ENCODE measurements around the gene GPX5.
"Not testable (repeated sequence)": the region's sequence is repeated elsewhere in the genome, so short reads cannot be mapped to it uniquely, and the experiment has no call there.

Gene GPX5

DNA sequence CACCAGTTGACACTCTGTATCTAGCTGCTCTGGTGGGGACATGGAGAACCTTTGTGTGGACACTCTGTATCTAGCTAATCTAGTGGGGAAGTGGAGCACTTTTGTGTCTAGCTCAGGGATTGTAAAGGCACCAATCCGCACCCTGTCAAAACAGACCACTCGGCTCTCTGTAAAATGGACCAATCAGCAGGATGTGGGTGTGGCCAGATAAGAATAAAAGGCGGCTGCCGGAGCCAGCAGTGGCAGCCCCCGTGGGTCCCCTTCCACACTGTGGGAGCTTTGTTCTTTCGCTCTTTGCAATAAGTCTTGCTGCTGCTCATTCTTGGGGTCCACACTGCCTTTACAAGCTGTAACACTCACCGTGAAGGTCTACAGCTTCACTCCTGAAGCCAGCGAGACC lies 13.3 kb upstream of the GPX5 start:
- not testable (repeated sequence) for DNase-seq (ENCODE audit: low read depth)

DNA sequence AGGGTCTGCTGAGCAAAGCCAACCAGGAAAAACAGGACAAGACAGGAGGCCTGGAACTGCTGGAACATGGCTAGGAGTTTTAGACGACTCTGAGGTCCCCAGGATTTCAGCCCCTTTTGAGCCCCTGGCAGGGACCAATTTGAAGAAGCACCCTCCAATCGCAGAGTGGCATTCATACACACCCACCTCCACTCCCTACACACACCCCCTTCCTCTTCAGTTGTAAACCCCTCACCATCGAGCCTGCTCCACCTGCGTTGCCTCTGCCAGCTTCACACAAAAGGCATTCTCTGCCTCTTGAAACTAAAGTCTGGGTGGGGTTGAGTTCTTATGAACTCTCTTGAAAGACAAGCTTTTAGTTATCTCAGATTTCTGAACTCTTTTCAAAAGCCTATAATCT lies 10.0 kb upstream of the GPX5 start, which contains the start of gene GPX6:
Gene GPX6 (minus strand): TSS at position 118 of the 400 bp plus-strand sequence. CDS start 50 bp downstream, at position 68.
- DNase-seq (ENCODE audit: low read depth), result no peak

DNA sequence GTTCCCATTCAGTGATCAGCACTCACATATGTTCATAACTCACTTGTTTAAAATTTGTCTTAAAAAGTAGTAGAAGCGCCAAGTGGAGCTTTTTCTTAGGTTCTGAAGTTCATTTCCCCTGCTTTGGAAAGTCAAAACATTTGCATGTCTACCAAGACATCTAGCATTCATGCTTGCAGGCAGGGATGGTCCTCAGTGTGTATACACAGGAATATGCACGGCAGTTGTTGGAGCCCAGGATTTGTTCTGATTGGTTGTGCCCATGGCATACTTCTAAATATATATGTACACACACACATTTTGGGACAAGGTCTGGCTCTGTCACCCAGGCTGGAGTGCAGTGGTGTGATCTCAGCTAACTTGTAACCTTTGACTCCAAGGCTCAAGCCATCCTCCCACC lies 7.7 kb upstream of the GPX5 start:
- no peak for DNase-seq (ENCODE audit: low read depth)

DNA sequence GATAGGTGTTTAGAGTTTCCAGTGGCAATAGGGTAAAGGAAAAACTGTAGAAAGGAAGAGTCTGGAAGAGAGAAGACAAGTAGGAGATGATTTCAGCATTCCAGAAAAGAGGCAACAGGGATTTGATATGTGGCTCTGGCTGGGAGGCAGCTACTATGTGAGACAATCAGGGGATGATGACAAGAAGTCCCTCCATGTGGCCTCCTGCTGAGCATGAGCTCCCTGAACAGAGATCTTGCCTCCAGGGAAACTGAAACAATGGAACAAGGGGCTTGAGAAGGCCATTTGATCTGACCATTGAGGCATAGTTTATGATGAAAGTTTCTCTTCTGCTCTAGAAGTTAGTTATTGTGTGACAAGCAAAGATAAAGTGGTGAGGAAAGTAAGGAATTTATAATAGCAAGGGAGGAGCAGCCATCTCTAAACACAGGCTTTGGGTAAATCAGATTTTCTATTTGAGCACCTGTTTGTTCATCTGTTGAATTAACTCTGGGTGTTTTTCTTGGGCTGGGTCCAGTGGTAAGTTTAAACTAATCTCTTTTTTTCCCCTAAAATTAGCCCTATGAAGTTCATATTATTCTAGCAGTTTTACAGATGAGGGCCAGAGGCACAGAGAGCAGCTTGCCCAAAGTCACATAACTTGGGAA lies 3.0 kb upstream of the GPX5 start:
- DNase-seq (ENCODE audit: low read depth), result no peak

DNA sequence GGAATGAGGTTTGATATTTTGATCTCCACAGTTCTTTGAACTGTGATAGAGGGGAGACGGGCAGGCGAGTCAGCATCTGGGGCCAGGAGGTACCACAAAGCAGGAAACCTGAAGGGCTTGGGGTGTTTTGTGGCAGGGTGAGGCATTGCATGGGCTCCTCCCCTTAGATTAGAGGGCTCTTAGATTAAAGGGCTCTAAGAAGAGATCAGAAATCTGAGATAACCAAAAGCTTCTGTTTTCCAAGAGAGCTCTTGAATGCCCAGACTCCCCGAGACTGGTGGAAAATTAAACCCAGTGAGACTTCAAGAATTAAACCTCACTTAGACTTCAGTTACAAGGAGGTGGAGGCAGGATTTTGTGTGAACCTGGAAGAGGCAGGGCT lies 2.4 kb upstream of the GPX5 start:
- no peak for DNase-seq (ENCODE audit: low read depth)

DNA sequence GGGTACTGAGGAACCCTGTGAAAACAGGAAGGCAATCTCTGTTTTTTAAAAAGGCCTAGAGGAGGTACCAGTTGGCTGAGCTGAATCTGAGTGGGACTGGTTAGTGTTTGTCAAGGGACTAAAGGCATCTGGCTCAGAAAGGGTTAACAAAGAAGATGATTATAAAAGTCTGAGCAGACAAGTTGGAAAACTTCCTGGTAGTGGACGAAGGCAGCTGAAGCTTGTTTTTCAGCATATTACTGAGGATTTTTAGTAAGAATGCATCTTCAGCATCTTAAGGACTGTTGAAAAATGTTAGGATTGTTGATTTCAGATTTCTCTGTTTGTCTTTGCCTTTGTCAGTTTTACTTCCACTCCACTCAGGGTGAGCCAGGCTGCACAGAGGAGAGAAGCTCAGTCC lies 5.1 kb downstream of the GPX5 start:
- DNase-seq (ENCODE audit: low read depth), result no peak

DNA sequence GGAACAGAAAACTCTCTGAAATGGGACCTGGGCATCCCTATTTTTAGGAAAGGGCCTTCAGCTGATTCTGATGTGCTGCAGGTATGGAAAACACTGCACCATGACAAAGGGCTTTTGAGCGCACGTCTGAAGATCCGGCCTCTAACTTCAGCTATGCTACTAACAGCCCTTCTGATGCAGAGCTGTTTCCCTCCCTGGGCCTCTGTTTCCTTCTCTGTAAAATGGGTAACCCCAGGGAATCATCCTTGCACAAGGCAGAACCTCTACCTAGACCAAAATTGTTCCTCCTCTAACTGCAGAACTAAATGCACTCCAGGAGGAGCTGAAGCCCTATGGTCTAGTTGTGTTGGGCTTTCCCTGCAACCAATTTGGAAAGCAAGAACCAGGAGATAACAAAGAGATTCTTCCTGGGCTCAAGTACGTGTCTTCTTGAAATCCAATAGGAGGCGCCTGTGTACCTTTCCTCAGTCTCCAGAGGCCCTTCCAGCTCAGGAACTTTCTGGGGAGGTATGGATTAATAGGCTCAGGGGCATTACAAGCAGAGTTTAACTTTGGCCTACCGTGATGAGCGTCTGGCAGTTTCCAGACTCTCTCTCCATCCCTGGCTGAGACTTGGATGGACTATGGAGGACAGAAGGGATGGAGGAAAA lies 5.9 kb downstream of the GPX5 start:
- no peak for DNase-seq (ENCODE audit: low read depth)

DNA sequence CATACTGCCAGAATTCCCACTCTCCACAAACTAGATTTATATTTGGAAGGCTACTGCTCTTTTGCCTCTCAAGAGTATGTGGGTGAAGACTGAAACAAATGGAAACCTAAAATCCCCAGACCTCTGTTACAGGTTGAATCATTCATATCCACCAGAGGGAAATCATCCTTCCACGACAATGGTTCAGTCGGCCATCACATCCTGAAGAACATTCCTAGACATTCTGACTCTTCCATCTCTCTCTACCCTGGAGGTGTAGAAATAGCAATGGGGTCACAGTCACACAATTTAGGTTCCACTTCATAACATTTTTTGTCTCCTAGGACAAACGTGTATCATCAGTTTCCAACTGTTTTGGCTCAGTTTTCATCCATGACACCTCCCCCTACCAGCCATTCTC lies 8.6 kb downstream of the GPX5 start:
- no peak for DNase-seq (ENCODE audit: low read depth)

DNA sequence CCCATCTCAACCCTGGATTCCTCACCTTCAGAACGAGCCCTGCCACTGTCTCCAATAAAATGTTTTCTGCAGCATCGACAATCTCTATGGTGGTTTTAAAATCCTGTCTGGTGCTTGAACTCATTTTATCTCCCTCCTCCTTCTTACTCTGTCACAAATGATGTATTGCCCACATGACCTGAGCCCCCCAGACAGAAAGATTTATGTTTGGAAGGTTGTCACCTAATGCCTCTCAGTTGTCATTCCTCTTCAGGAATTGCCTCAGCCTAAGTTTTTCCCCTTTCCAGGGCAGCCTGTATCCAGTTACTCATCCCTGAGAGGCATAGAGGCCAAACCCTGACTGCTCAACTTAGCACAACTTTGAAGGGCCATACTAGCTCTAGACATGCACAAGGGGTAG lies 9.2 kb downstream of the GPX5 start:
- no peak for DNase-seq (ENCODE audit: low read depth)

DNA sequence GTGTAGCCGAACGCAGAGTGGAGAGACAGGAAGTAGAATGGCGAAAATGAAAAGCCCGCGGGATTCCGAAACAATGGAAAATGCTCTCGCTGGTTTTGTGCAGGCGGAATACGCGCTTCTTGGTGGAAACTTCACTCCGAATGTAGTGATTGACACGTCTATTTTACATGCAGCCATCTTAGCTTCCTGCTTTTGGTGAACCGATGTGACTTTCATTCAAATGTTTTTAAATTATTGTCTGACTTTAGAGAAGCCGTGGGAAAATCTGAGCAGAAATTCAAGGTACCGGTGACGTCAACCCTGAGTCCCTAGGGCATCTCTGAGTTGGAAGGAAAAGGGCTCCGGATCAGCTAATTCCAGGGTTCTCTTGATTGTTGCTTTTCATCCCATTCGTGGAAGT lies 11.4 kb downstream of the GPX5 start:
- no peak for DNase-seq (ENCODE audit: low read depth)

DNA sequence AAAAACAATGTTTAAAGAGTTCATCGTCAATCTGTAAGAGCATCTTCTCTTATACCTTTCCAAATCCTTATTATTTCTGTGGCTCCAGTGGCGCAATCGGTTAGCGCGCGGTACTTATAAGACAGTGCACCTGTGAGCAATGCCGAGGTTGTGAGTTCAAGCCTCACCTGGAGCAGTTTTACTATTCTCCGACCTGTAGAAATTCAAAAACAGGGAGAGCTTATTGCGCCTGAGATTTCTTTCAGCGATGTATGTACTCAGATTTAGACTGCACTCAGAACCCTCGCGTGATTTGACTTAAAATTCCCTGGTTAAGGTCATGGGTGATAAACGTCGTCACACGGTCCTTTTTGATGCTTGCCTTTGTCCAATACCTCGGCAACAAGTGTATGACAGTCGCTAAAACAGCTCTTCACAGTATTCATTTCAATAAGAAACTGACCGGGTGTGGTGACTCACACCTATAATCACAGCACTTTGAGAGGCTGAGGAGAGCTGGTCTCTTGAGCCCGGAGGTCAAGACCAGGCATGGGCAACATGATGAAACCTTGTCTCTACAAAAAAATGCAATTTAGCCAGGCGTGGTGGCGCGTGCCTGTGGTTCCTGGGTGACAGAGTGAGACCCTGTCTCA lies 11.9 kb downstream of the GPX5 start:
- no peak for DNase-seq (ENCODE audit: low read depth)

DNA sequence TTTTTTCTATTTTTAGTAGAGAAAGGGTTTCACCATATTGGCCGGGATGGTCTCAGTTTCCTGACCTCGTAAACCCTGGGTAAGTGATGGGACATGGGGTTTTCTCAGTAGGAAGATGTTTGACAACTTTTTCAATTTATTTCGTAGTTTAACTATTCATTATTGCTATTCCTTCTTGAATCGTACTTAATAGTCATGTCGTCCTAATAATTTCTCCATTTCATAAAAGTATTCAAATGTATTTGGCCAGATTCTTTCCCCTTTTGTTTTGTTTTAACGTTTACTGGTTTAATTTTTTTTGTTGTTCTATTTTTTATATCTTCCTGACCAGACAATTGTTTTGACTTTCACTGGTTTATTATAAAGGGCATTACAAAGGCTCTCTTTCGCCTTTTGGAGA lies 16.3 kb downstream of the GPX5 start:
- DNase-seq (ENCODE audit: low read depth), result no peak

DNA sequence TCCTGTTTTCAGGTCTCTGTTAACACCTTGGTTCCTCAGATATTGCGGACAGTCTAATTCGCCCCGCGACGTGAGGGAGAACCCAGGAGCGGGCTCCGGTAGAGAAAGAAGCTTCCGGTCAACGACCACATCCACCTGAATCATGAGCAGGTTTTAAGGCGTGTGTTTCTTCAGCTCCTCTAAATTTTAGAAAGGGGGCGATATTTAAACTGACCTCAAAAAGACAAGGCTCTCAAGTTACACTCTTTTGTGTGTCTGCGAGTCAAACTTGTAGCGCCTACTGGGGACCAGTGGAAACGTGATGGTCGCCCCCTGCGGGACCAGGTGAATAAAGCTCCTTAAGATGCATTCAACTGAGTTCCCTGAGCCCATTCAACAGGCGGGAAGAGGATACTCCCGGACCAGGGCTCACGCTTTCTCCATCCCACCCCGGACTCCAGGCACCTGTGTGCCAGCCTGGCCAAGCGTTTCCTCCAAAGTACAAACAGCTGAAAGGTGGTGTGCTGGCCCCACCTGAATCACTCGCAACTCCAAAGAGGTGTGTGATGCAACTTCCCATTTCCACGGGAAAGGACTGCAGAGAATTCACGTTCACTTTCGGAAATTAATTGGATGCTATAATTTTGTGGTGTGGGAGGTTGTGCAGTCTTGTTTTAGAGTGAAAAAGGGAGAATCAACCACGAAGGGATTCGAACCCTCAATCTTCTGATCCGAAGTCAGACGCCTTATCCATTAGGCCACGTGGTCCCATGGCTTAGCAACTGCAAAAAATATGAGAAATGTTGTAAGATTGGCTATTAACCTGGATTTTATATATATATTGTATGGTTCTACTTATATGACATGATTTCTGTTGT lies 17.0 kb downstream of the GPX5 start:
- no peak for DNase-seq (ENCODE audit: low read depth)

DNA sequence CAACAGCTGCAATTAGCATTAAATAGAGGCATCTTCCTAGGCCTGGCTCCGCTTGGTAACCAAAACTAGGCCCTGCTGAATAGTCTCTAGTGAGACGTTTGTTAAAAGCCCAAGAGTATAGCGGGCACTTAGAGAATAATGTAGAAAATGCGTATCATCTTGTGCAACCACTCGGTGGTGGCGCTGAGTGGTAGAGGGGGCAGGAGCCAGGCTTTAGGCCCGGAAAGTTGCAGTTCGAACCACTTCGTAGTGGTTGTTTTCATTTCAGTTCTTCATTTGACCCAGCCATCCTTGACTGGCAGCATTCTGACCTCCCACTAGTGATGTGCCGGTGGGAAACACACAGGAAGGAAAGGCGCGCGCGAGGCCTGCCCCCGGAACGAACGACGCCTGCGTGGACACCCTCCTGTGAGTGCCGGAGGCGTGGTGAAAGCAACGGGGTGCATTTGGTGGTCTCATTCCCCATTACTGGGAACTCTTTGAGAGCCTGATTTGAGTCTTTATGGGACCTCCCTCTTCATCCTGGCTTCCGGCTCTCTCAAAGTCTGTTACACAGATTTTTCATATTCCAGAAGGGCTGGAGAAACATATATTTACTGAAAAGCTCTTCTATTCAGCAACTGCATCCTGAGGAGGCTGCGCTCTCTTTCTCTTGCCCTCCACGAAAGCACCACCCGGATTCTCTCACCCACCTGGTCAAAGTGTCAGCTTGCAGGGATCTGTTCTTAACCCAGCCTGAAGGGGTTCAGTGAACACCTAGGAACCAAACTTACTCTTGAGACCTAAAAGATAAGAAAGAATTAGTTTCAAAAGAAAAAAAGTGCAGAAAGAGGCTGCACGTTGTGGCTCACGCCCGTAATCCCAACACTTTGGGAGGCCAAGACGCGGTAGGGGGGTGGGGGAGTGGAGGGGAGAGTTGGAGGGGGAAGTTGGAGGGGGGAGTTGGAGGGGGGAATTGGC lies 18.2 kb downstream of the GPX5 start:
- no peak for DNase-seq (ENCODE audit: low read depth)

DNA sequence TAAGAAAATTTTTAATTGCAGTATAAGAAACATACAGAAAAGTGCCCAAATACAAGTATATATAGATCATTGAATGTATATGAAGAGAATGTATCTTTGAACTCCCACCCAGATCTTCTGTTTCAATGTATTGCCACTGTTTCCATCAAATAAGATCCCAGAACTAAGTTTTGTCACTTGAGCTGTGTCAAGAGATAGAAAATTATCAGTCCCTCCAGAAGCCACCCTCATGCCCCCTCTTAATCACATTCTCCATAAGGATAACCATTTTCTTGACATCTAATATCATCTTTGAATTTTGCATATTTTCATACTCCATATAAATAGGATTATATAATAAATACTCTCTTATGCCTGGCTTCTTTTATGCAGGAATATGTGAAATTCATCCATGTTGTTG lies 20.3 kb downstream of the GPX5 start:
- DNase-seq (ENCODE audit: low read depth), result no peak

DNA sequence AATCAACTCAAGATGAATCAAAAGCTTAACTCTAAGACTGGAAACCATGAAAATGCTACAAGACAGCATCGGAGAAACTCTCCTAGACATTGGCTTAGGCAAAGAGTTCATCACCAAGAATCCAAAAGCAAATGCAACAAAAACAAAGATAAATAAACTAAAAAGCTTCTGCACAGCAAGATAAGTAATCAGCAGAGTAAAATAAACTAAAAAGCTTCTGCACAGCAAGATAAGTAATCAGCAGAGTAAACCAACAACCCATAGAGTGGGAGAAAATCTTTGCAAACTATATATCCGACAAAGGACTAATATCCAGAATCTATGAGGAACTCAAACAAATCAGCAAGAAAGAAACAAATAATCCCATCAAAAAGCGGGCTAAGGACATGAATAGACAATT lies 21.3 kb downstream of the GPX5 start:
- not testable (repeated sequence) for DNase-seq (ENCODE audit: low read depth)

DNA sequence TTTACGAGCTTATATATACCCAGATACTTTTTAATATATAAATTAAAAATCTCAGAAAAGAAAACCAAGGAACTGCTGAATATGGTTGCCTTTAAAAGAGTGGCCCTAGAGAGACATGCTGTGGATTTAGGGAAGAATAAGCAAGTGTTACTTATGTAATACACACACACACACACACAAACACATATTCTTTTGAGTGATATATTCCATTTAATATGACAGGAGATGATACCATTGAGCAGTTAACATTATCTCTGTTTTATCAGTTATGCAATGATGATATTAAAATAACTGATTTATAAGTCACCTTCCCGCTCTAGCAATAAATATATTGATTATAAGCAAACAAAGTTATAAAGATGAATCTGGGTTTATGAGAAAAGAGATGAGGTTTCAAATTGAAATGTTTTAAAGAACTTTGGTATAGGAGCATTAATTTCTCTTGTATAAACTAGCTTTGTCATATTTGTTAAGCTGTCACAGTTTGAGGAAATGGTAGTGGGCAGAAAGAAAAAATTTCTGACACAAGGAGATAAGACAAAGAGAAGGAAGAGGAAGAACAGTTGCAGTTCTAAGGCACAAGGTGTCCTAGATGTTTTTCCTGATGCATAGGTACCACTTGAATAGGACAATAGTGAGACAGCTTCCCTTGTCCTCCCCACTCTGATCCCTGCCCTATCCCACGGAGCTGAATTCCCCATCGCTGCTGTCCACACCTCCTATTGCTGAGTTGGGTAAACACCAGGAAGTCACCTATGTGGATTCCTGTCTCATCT lies 26.4 kb downstream of the GPX5 start:
- DNase-seq (ENCODE audit: low read depth), result no peak

DNA sequence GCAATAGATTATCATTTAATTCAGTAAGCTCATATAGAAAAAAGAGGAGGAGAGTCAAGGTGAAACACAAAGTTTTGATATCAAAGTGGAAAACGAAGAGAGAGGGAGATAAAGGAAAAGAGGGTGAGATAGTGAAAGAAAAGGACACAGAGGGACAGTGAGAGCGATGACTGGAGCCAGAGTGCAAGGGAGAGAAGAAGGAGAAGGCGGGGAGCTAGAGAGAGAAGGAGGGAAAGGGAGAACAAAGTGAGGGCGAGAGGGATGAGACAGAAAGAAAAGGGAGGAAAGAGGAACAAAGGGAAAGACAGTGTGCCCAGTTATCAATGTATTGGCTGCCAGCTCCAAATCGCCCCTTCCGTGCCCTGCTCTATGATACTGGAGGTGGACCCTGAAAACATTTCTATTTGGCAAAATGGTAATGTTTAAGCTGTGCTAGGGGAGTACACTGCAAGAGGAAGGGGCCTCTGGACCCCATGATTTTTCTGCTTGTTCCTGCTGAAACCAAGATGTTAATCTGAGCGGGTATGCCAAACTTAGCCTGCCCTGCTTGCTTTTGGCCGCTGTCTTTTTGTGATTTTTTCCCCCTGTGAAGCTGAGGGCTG lies 27.8 kb downstream of the GPX5 start:
- no peak for DNase-seq (ENCODE audit: low read depth)

DNA sequence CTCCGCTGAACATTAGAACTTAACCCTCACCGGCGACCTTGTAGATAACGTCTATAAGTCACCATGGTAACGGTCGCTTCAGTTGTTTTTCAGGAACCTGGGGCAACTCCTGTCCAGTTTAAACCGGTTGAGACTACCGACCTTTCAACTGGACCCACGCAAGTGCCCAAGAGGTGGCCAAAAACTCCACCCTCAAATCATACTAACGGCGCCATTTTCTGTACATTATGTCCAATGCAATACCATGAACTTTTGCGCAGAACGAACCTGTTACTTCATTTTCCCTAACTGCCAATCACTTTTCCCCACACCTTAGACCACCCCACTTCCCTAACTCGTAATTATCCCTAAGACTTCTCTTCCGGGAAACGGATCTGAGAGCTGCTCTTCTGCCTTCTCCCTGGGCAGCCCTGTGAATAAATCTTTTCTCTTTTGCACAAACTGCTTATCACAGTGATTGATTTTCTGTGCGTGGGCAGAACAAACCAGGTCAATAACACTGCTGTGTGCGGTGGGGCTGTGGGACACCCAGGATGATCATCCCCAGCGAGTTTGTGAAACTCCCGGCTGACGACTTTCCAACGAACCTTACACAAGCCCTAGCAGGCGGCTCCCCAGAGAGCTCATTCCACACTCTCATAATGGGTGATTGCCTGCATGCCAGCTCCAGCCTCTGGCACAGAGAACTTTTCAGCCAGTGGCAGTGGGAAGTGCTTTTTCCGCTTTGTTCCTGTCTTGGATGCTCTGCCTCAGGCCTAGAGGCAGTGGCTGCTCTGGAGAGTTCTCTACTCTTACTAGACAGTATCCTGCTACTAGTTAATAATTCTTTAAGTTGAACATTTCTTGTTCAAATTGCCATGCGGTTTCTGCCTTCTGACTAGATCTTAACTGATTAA lies 28.6 kb downstream of the GPX5 start:
- no peak for DNase-seq (ENCODE audit: low read depth)

Measured in stimulated activated CD8-positive, alpha-beta memory T cell treated with anti-CD3 and anti-CD28 coated beads, Interleukin-12 subunit alpha, Interleukin-12 subunit beta, amount 100 ng/mL, for 4 hours (primary cell).